Esophagus (tissue), 2 donors: ENCODE measurements around the gene PRR33. TPM values are rescaled to one million over a fixed set of nuclear protein-coding genes. Genes with fewer than 3 reads are reported as not detected.

ENCODE experiments used
- H3K27ac ChIP-seq, 2 donors: one replicate each; pipeline ENCODE4 v1.5.1; 2013; ENCODE audit warnings: low read depth in 2 of 2, mild to moderate bottlenecking in 2 of 2, inconsistent platforms in 1 of 2, low read length in 1 of 2, moderate library complexity in 1 of 2
- H3K27me3 ChIP-seq, 2 donors: one replicate each; pipeline ENCODE4 v1.6.1; 2013; ENCODE audit warnings: low read length in 2 of 2, control low read depth in 1 of 2, mild to moderate bottlenecking in 1 of 2; ENCODE audit not compliant: insufficient read depth in 2 of 2, control insufficient read depth in 1 of 2
- H3K36me3 ChIP-seq, 2 donors: one replicate each; pipeline ENCODE4 v1.6.1; 2013; ENCODE audit warnings: low read length in 1 of 2; ENCODE audit not compliant: control insufficient read depth in 2 of 2, insufficient read depth in 2 of 2
- H3K4me1 ChIP-seq, 2 donors: one replicate each; pipeline ENCODE4 v1.6.1; 2013; ENCODE audit warnings: low read length in 1 of 2; ENCODE audit not compliant: control insufficient read depth in 2 of 2, insufficient read depth in 2 of 2
- H3K4me3 ChIP-seq, 2 donors: one replicate each; pipeline ENCODE4 v1.5.1; 2013; ENCODE audit warnings: low read length in 2 of 2, mild to moderate bottlenecking in 2 of 2, low read depth in 1 of 2, moderate library complexity in 1 of 2
- H3K9me3 ChIP-seq, 2 donors: one replicate each; pipeline ENCODE4 v1.6.1; 2013; ENCODE audit warnings: mild to moderate bottlenecking in 2 of 2, low read depth in 1 of 2, low read length in 1 of 2, moderate library complexity in 1 of 2; ENCODE audit not compliant: control insufficient read depth in 2 of 2, insufficient read depth in 1 of 2
- WGBS, 2 donors: extraction: QIAGEN DNeasy Blood & Tissue Kit; methylation state at CpG; one replicate each; pipeline ENCODE4 v1.1.7; 2013; 5-methylcytosine and 5-hydroxymethylcytosine counted together
- polyA plus RNA-seq, 2 donors: library from polyadenylated mRNA; stranded (reverse); fragments of 200-250 nt; gene quantifications; one replicate each; pipeline ENCODE4 v1.2.3, GENCODE V29; 2013
- donor health status: healthy with polysubstance abuse.
- donor health status: Bipolar disorder and iron deficiency.

PRR33 gene
- polyA plus RNA-seq, 2 donors: 0.02 to 0.43 TPM

DNA sequence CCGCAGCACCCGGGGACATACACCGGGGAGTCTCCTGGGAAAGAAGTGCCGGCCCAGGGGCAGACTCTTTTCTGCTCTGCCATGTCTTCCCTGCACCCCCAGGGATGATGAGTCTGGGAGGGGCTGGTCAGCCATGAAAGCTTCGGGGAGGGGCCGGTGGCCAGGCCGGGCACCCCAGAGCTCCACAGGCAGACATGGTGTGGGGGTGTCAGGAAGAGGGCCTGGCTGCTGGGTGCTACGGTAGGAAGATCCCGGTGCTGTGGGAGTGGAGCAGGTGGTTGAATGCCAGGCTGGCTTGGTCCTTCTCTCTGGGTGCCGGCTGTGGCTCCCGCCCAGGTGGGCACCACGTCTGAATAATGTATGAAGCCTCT is 21.4 kb downstream of the PRR33 start:
- Histone ChIP-seq H3K4me3 (peak overlapping the region in 1 of 2 donors; percentile 50), H3K4me1 (peaks cover 4 to 19% of the 10 kb centered on the region in 2 donors), H3K27ac (peak overlapping the region; percentile 19 to 22), H3K27me3 (no peaks in the 10 kb centered on the region), H3K9me3 (no peaks in the 10 kb centered on the region), H3K36me3 (no peaks in the 10 kb centered on the region)
- 39 to 61% methylated on average over 12 of the region's 12 CpGs for WGBS, 2 donors

GRCh38 chr11:1869427-1870325 is 22.0 kb downstream of the PRR33 start:
- H3K4me1 ChIP-seq: peaks cover 8 to 22% of the 10 kb centered on the region in 2 donors

GRCh38 chr11:1868636-1869291 is 22.9 kb downstream of the PRR33 start:
- H3K36me3 ChIP-seq: no peaks in the 10 kb centered on the region
- 71 to 77% methylated on average over 23 to 25 of the region's 25 CpGs for whole genome bisulfite sequencing, 2 donors
- peaks cover 11 to 25% of the 10 kb centered on the region in 2 donors for H3K4me1 ChIP-seq
- H3K27ac ChIP-seq: peak overlapping the region; percentile 37 to 56
- H3K9me3 ChIP-seq: no peaks in the 10 kb centered on the region
- peak overlapping the region in 1 of 2 donors; percentile 35 for H3K4me3 ChIP-seq
- H3K27me3 ChIP-seq: no peaks in the 10 kb centered on the region

More at GRCh38 chr11:1869427-1870325, 22.0 kb downstream of the PRR33 start:
- Histone ChIP-seq H3K9me3 (no peaks in the 10 kb centered on the region), H3K27me3 (no peaks in the 10 kb centered on the region), H3K27ac (peak overlapping the region in 1 of 2 donors; percentile 22), H3K36me3 (no peaks in the 10 kb centered on the region), H3K4me3 (peak overlapping the region in 1 of 2 donors; percentile 35)
- 70 to 71% methylated on average over 34 of the region's 34 CpGs for WGBS, 2 donors

- 80 to 90% methylated on average over 14 of the region's 14 CpGs for WGBS, 2 donors
- Histone ChIP-seq H3K9me3 (no peaks in the 10 kb centered on the region), H3K27me3 (no peaks in the 10 kb centered on the region), H3K4me1 (peaks cover 11 to 31% of the 10 kb centered on the region in 2 donors), H3K36me3 (no peaks in the 10 kb centered on the region), H3K4me3 (no peak overlapping the region), H3K27ac (peak overlapping the region; percentile 1 to 56)
These were observed 23.5 kb downstream of the PRR33 start for GRCh38 chr11:1868056-1868635.

DNA sequence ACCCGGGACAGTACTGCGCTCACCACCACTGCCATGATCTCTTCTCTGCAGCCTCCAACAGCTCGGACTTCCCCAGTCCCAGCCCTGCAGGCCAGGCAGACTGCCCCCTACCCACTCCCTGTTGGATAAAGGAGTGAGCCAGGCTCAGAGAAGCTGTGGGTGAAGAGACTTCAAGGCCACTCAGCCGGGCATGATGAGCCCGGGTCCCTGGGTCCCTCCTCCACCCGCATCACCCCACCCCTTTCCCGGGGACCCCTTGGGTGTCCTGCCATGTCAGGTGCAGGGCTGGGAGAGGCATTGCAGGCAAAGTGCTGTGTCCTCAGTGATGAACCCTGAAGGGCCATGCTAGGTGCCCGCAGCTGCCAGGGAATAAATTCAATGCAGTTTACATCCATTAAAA is 24.3 kb downstream of the PRR33 start:
- no peaks in the 10 kb centered on the region for H3K9me3 ChIP-seq
- H3K27me3 ChIP-seq: no peaks in the 10 kb centered on the region
- H3K4me3 ChIP-seq: no peak overlapping the region
- 74 to 75% methylated on average over 8 of the region's 8 CpGs for WGBS, 2 donors
- H3K4me1 ChIP-seq: peaks cover 11 to 32% of the 10 kb centered on the region in 2 donors
- no peak overlapping the region for H3K27ac ChIP-seq
- no peaks in the 10 kb centered on the region for H3K36me3 ChIP-seq

DNA sequence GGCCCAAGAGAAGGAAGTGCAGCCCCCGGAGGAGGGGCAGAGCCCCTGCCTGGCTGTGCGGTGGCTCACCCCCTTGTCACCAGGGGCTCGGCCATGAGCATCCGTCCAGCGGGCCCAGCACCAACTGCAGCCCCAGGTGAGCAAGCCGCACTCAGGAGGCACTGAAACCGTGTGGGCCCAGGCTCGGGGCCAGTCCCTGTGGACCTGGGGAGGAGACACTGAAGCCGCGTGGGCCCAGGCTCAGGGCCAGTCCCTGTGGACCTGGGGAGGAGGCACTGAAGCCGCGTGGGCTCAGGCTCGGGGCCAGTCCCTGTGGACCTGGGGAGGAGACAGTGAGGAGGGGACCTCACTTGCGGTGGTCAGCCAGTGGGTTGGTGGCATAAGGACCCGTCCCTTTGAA is 24.9 kb downstream of the PRR33 start:
- Histone ChIP-seq H3K27me3 (no peaks in the 10 kb centered on the region), H3K36me3 (no peaks in the 10 kb centered on the region), H3K9me3 (no peaks in the 10 kb centered on the region), H3K4me3 (no peak overlapping the region), H3K27ac (no peak overlapping the region), H3K4me1 (peaks cover 11 to 32% of the 10 kb centered on the region in 2 donors)
- WGBS, 2 donors: 83 to 86% methylated on average over 15 of the region's 15 CpGs

- Histone ChIP-seq H3K36me3 (no peaks in the 10 kb centered on the region), H3K27ac (no peak overlapping the region), H3K4me1 (peaks cover 11 to 32% of the 10 kb centered on the region in 2 donors), H3K4me3 (no peak overlapping the region), H3K9me3 (no peaks in the 10 kb centered on the region), H3K27me3 (no peaks in the 10 kb centered on the region)
- 84 to 93% methylated on average over 8 of the region's 8 CpGs for WGBS, 2 donors
These were observed 25.5 kb downstream of the PRR33 start for GRCh38 chr11:1866226-1866625.

DNA sequence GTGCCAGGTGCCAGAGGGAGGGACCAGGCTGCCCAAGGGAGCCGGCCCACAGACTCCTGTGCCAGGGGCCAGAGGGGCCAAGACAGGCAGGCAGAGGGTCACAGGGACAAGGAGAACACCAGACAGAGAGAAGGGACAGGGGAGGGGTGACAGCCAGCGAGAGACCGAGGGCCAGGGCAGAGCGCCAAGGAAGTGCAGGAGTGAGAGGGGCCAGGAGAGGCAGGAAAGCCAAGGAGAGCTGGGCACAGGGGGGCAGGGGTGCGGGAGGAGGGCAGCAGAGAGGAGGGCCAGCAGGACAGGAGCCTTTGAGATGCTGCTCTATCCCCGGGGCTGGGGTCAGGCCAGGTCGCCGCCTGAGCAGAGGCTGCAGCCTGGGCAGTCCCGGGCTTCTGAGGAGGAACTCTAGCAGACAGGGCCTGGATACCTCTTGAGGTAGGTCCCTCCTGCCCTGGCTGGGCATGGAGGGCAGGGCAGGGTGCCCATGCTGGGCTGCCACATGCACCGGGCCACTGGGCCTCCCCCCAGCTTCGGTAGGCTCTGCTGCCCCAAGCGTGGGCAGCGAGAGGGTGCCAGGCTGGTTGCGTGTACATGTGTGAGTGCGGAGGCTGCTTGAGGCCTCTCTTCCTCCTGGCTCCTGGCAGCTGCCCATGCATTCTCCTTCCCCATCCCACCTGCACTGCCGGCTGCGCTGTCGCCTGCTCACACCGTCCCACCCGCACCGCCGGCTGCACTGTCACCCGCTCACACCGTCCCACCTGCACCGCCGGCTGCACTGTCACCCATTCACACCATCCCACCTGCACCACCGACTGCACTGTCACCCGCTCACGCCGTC is 26.6 kb downstream of the PRR33 start:
- H3K36me3 ChIP-seq: no peaks in the 10 kb centered on the region
- peaks cover 11 to 21% of the 10 kb centered on the region in 2 donors for H3K4me1 ChIP-seq
- WGBS, 2 donors: 76 to 81% methylated on average over 26 to 30 of the region's 30 CpGs
- no peak overlapping the region for H3K4me3 ChIP-seq
- H3K27ac ChIP-seq: peak overlapping the region; percentile 45 to 54
- no peaks in the 10 kb centered on the region for H3K9me3 ChIP-seq
- no peaks in the 10 kb centered on the region for H3K27me3 ChIP-seq

DNA sequence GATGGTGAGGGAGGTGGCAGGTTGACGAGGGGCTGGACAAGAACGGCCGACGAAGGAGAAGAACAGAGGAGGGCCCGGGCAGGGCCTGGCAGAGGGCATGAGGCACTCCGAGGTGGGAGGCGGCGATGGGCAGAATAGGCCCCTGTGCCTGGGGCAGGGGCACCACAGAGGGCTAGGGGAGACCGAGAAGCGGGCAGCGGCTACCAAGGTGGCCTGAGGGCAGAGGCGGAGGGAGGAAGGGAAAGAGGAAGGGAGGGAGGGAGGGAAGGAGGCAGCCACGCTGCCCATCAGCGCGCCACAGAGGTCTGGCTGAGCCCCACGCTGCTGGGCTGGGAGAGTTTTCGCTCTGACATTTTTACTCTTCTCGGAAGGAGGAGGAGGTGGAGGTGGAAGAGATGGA is 27.5 kb downstream of the PRR33 start:
- H3K36me3 ChIP-seq: no peaks in the 10 kb centered on the region
- H3K4me1 ChIP-seq: peaks cover 11 to 21% of the 10 kb centered on the region in 2 donors
- H3K27me3 ChIP-seq: no peaks in the 10 kb centered on the region
- peak overlapping the region; percentile 45 to 54 for H3K27ac ChIP-seq
- no peak overlapping the region for H3K4me3 ChIP-seq
- H3K9me3 ChIP-seq: no peaks in the 10 kb centered on the region
- 53 to 60% methylated on average over 18 of the region's 18 CpGs for WGBS, 2 donors
